NK-92 treated with Interleukin-12 subunit alpha and Interleukin-12 subunit beta, amount 100 ng/mL, for 24 hours (cell line): Measurements from ENCODE around the gene SIPA1L3.

Source experiments
- DNase-seq: peaks from one replicate; lab custom pipeline; 2025; lab: John Stamatoyannopoulos, UW

The SIPA1L3 gene

DNA sequence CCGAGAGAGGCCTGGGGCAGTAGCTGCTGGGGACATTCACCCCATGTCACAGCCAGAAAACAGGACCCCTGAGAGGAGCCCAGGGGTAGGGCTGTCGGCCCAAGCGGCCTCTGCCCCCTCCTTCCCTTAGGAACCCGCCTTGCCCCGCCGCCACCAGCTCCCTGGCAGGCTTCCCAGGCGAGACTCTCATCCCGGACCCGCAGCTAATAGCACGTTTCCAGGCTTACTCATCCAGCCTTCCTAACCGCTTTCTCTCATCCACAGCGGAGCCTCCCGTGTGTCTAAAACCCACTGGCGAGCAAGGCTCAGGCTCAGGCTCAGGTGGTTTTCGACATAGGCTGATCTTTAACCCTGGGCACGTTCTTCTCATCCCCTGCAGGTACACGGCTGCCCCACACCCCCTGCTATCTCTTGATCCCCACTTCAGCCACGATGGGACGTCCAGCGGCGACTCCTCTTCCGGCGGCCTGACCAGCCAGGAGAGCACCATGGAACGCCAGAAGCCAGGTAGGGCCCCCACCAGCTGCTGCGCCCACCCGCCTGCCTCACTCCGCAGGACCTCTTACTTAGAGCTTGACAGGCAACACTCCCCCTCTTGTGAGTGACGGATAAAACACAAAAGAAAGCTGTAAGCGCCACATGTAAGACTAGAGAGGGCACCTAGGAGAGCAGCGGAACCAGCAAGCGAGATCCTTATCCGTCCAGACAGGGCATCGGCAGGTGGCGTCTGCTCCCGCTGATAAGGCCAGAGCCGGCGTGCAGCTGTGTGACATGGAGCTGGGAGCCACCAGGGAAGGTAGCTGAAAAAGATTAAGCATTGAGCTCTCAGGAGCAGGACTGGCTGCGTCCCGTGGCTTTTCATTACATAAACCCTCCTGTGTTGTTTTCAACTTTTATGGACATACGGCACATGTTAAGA, 245.7 kb downstream of the SIPA1L3 start:
- DNase-seq, result no peak

DNA sequence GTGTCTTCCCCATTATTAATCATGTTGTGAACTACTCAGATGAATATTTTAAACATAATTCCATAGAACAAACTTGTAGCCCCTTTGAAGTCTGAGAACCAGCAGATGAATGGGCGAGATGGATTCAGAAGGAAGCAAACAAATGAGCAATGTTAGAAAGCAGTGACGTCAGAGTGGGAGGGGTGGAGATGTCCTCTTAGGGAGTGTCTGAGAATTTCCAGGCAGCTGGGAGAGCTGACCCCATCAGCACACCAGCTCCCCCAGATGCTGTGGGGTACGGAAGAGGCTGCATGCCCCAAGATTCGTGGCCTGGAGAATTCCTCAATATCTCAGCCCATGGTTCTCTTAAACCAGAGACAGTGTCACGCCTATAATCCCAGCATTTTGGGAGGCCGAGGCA, 248.4 kb downstream of the SIPA1L3 start:
- no peak for DNase-seq

DNA sequence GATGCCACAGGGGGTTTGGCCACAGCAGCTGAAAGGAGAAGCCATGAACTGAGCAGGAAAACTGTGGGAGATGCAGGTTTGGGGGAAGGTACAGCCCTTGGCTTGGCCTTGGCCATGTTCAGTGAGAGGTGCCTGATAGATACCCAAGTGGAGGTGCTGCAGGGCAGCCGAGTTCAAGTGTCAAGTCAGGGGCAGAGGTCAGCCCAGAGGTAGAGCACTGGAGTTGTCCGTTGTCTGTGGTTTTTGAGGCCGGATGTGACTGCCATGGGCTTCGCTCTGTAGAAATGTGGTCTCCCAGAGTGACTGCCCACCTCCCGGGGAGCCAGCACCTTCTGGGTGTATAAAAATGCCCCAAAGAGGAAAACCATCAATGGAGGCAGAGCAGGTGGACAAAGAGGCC, 251.7 kb downstream of the SIPA1L3 start:
- no peak for DNase-seq

DNA sequence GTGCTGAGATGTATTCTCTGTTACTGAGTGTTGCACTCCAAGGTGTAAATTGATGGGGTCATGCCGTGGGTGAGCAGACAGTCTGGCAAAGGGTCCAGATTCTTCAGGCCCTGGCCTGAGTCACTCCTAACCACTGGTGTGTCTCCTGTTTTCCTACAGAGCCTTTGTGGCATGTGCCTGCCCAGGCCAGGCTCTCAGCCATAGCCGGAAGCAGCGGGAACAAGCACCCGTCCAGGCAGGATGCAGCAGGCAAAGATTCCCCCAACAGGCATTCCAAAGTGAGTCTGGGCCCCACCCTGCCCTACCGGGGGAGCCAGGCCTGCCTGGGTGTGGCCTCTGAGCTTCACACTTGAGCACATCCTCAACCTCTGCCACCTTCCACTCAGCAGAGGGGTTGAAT, 255.1 kb downstream of the SIPA1L3 start:
- no peak for DNase-seq

DNA sequence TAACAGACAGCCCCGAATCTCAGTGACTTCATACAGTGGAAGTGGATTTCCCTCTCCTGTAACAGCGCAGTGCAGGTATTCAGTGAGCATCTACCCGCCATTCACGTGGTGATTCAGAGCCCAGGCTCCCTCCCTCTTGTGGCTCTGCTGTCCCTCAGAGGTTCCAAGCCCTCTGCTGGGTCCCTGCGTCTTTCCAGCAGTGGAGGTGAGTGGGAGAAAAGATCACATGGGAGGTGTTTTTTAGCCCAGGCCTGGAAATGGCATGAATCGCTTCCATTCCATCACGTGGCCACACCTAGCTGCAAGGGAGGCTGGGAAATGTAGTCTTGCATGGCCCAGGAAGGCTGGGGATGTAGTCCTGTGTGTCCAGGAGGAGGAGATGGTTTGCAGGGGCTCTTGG, 255.6 kb downstream of the SIPA1L3 start:
- DNase-seq, result no peak

DNA sequence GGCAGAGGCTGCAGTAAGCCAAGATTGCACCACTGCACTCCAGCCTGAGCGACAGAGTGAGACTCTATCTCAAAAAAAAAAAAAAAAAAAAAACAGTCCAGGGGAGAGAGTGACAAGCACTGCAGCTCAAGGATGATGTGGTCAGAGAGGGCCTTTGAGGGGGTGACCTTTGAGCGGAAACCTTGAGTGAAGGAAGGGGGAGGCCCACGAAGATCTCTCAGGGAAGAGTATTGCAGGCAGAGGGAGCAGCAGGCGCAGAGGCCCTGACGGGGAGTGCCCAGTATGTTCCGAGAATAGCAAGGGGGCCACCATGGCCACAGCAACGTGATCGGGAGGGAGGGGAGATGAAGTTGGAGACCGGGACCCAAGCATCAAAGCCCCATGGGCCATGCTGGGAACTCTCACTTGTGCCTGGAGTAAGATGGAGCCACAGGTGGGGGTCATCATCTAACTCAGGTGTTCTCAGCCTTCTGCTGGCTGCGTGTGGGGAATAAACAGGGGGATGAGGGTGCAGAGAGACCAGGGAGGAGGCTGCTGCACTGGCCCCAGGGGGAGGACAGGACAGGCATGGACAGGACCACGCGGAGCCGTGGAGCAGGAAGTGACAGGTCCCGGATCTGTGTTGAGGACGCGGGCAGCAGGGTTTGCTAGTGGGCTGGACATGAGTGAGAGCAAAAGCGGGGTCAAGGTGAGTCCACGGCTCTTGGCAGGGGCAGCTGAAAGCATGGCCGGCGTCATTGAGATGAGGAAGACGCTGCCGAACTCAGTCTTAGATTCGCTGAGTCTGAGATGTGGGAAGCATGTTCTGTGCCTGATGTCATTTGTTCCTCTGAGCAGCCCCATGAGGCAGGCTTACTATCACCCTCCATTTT, 256.6 kb downstream of the SIPA1L3 start:
- DNase-seq, result no peak

DNA sequence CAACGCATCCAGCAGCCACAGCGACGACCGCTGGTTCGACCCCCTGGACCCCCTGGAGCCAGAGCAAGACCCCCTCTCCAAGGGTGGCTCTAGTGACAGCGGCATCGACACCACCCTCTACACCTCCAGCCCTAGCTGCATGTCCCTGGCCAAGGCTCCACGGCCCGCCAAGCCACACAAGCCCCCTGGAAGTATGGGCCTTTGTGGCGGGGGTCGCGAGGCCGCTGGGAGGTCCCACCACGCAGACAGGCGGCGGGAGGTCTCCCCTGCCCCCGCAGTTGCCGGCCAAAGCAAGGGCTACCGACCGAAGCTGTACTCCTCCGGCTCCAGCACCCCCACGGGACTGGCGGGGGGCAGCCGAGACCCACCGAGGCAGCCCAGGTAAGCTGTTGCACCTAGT, 257.5 kb downstream of the SIPA1L3 start:
- DNase-seq, result no peak

DNA sequence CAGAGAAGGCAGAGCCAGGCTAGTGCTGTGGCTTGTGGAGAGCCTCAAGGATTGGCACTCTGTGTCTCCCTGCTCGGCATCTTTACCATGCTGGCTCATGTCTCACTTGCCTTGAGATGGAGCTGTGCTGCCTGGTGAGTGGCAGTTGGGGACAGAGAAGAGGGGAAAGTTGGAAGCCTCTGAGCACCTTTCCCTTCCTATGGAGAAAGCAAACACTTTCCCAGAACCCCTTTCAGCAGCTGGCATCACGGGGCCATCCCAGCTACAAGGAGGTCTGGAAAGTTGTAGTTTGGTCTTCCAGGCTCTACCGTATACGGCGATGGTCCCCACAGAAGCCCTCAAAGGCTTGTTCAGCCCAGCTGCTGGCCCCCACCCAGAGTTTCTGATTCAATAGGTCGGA, 258.3 kb downstream of the SIPA1L3 start:
- no peak for DNase-seq

DNA sequence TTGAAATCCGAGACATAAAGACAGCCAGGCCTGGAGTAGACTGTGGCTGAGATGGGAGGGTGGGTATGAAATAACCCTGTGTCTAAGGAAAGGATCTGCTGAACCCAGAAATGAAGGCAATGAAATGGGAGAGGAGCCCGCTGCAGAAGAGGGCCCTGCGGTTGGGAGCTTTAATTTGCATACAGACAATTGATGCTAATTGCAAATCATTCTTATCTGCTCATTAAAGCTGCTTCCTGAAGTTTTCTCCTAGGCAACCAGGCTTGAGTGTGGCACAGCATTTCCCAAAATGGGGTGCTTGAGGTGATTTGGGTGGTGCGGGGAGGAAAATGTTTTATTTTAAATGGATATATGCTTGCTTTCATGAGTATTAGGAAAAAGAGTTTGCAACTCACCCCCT, 261.6 kb downstream of the SIPA1L3 start:
- no peak for DNase-seq

DNA sequence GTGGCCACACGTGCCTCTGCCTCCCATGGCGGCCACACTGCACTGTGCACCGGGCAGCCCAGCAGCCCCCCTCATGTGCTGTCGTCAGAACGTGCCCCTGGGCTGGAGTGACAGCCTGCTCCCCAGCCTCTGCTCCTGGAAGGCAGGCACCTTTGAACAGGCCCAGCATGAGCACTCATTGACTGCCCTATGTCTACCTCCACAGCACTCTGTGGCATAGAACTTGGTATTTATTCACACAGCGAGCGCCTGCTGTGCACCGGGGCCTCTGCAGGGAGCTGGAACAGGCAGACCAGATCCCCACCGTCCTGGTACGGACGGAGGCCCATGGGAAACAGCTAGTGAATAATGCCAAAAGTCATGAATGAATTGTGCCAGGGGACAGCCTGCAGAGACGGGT, 263.3 kb downstream of the SIPA1L3 start:
- DNase-seq, result no peak

DNA sequence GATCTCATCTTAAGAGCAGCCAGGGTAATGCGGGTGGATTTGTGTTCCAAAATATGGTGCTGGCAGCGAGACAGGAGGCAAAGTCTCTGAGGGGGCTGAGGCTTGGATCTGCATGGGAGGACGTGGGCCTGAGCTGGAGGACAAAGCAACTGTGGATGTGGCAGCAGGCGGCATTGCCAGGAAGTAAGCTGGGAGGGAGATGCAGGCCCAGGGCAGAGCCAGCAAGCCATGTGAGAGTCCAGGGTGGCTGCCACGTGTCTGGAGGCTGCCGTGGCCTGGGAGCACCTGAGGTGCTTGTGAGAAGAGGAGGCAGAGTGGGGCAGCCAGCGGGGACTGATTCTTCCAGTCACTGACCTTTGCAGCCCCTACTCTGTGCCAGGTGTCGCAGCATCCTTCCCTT, 265.0 kb downstream of the SIPA1L3 start:
- no peak for DNase-seq

DNA sequence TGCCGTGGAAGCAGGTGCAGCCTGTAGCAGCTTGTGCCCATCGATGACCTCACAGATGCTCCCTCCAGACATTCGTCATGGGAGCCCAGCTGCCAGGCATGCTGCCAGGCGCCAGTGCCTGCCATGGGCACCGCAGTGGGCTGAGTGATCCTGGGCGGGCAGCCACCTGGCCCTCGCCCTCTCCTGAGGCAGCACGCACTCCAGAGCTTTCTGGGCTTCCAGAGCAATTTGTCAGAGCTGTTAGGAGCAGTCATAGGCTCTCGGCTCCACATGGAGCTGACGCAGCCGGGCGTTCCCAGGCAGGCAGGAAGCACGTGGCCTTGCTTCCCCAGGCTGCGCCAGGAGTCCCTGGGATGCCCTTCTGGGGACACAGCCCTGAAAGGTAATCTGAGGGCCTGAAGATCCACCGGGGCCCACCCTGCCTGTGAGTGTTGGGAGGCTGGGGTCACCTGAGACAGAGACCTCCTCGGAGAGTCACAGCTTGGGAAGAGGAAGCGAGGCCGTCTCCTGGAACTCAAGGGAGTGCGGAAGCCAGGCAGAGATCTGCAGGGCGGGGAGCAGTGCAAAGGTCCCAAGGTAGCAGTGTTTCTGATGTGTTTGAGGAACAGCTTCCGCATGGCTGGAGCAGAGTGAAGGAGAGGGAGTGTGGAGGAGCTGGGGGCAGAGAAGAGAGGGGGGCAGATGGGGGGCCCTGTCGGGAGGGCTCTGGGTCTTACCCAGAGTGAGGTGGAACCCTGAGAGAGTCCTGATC, 266.5 kb downstream of the SIPA1L3 start:
- DNase-seq, result no peak

DNA sequence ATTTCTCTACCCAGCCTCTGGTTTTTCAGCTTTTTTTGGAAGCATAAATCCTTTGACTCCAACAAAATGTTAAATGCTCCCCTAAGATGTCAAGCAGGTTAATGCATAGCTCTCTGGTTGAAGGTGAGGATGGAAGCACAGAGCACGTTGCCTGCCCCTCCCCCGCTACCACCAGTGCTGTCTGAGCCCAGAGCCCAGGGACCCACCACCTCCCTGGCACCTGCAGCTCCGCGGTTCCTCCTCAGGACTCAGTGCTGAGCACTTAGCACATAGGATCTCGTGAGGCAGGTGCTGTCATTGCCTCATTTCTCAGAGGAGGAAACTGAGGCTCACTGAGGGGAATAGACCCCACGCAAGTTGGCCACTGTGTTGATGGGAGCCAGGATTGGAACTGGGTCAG, 268.4 kb downstream of the SIPA1L3 start:
- DNase-seq, result no peak

DNA sequence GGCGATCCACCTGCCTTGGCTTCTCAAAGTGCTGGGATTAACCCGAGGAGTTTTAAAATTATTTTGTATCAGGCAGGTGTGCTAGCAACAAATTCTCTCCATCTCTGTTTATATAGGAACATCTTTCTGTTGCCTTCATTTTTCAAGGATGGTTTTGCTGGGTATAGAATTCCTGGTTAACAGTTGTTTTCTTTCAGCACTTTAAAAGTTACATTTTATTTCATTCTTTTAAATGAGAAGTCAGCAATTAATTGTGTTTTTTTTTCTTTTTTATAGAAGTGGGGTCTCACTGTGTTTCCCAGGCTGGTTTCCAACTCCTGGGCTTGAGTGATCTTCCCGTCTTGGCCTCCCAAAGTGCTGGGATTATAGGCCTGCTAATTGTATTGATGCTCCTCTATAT, 273.1 kb downstream of the SIPA1L3 start:
- DNase-seq, result no peak

DNA sequence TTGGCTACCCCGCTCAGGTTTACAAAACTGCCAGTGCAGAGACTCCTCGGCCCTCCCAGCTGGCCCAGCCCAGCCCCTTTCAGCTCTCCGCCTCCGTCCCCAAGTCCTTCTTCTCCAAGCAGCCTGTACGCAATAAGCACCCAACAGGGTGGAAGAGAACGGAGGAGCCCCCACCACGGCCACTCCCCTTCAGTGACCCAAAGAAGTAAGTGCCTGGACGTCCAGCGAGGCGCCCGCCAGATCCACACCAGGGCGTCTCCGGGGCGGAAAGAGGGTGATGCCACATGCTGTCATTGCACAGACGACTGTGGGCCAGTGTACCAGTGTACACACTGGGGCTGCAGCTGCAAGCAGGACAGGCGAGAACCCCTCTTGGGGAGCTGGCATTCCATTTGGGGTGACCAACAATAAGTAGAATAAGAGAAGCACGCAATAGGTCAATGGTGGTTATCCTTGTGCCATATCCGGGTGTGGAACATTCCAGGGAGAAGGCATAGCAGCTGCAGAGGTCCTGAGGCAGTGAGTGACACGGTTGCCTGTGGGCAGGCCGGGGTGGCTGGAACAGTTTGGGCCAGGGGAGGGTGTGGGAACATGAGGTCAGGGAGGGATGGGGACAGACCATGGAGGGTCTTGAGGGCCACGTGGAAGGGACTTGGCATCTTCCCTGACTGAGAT, 275.7 kb downstream of the SIPA1L3 start:
- DNase-seq, result no peak

DNA sequence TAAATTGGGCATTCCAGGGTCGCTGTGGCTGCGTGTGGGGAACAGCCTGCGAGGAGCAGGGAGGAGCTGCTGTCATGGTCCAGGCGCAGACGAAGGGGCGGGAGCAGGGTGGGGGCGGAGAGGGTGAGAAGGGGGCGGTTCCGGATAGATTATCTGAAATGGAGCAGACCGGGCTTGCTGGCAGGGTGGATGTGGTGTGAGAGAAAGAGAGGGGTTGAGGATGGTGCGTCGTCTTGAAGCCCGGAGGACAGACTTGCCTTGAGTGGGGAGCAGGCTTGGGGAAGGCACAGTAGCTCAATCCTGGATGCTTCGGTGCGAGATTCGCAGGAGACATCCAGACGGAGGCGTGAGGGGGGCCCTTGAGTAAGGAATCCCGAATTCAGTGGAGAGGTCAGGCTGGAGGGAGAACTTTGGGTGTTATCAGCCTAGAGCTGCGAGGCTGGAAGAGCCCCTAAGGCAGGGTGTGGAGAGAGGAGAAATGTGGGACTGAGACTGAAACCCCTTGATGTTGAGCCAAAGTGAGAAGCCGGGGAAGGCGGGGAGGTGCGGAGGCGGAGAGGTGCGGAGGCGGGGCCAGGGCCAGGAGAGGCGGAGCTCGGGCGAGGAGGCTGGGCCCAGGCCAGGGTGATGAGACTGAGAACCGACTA, 276.4 kb downstream of the SIPA1L3 start:
- DNase-seq, result no peak

DNA sequence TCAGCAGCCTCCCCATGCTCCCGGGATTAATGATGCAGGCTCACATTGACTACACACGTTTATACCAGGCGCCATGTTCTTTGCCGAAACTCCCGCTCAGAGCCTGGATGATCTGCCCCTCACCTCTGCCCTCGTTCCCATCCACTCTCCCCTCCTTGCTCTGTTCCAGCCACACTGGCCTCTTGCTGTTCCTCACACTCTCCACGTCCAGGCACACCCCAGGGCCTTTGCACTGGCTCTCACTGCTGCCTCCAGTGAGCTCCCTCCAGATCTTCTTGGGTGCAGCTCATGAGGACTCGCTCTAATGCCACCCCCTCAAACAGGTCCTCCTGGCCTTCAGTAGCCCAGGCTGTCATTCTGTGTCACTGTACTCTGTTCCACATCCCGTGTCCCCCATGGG, 277.8 kb downstream of the SIPA1L3 start:
- no peak for DNase-seq

DNA sequence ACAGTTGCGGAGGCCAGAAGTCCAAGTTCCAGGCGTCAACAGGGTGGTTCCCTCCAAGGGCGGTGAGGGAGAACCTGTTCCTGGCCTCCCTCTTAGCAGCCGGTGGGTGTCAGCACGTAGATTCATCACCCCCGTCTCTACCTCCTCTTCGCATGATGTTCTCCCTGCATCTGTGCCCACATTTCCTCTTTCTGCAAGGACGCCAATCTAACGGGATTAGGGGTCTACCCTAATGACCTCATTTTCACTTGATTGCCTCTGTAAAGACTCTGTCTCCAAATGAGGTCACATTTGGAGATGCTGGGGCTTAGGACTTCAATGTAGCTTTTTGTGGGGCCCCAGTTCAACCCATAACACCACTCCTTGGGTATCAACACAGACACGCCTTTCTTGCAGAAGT, 278.6 kb downstream of the SIPA1L3 start:
- no peak for DNase-seq

DNA sequence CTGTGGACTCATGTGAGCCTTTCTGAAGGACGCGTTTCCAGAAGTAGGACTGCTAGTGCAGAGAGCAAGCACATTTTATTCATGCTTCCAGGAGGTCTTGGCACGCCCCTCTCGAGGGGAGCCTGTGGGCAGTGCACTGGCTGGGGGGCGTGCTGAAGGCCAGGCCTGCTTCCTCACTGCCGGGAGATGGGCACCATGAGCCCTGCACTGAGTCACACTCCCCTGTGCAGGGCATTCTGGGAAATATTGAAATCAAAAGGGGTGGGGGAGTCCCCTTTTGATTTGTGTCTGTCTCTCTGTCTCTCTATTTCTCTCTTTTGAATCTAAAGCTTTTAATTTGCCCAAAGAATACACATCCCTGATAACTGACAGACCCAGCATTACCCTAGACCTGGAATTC, 283.1 kb downstream of the SIPA1L3 start:
- no peak for DNase-seq

DNA sequence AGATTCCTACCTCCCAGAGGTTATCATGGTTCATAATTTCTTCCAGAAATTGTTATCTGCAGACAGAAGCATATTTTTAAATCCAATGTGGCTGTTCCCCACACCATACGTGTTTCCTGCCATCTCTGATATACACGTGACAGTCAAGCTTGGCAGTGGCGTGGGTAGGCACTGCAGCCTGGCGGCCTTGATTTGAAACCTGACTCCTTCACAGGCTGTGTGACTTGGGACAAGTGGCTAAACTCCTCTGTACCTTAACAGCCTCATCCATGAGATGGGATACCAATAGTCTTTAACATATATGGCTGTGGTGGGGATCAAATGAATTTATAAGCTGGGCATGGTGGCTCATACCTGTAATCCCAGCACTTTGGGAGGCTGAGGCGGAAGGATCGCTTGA, 283.8 kb downstream of the SIPA1L3 start:
- DNase-seq, result no peak

DNA sequence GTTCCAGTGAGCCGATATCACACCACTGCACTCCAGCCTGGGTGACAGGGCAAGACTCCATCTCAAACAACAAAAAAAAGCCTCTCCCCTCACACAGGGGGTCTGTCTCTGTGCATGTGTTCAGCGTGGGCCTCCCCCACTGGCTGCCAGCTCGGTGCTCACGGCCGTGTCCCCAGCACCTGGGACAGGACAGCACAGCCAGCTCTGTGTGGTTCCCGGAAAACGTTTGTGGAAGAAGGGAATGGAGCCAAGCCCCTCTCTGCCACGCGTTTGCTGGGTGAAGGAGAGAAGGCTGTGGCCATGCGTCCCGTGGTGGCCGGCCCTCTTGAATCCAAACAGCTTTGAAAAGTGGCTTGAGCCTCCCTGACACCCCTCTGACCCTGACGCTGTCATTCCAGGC, 284.7 kb downstream of the SIPA1L3 start:
- DNase-seq, result no peak
